GM18873 (cell line): ENCODE data around the gene PGPEP1.
"Not testable (repeated sequence)": the region's sequence is repeated elsewhere in the genome, so short reads cannot be mapped to it uniquely, and the experiment has no call there.

Experiments used
- ATAC-seq: cut with Tn5 transposase; IDR thresholded peaks from one replicate; pipeline ENCODE4 v1.9.1; 2021; ENCODE audit warnings: mild to moderate bottlenecking, moderate library complexity, moderate number of reproducible peaks; ENCODE audit not compliant: unreplicated experiment, low FRiP score

The PGPEP1 gene

DNA sequence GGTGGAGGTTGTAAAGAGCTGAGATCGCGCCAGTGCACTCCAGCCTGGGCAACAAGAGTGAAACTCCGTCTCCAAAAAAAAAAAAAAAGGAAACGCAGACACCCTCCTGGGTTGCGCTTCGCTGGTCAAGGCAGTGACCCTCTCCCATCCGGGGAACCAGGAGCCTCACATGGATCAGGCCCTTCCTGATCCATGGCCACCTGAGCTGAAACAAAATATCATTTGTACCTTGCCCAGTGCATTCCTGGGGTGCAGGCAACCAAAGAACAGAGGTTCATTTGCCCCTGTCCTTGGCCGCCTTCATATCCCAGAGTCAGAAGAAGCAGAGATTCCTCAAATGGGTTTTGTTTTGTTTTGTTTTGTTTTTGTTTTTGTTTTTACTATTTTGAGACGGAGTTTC lies 9.5 kb upstream of the PGPEP1 start:
- no peak for ATAC-seq

- no peak for ATAC-seq
These were observed 7.4 kb upstream of the PGPEP1 start for GRCh38 chr19:18332917-18333530.

DNA sequence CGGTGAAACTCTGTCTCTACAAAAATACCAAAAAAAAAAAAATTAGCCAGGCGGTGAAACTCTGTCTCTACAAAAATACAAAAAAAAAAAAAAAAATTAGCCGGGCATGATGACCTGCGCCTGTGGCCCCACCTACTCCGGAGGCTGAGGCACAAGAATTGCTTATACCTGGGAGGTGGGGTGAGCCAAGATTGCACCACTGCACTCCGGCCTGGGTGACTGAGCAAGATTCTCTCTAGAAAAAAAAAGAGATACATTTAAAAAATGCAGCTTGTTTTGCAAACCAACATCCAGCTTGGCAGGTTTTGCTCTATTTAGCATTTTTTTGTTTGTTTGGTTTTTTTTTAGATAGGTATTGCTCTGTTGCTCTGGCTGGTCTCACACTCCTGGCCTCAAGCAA lies 6.7 kb upstream of the PGPEP1 start:
- no peak for ATAC-seq

- ATAC-seq = no peak
These were observed 4.3 kb upstream of the PGPEP1 start for GRCh38 chr19:18336121-18336520.

GRCh38 chr19:18338541-18338940 lies 1.9 kb upstream of the PGPEP1 start:
- ATAC-seq = no peak

DNA sequence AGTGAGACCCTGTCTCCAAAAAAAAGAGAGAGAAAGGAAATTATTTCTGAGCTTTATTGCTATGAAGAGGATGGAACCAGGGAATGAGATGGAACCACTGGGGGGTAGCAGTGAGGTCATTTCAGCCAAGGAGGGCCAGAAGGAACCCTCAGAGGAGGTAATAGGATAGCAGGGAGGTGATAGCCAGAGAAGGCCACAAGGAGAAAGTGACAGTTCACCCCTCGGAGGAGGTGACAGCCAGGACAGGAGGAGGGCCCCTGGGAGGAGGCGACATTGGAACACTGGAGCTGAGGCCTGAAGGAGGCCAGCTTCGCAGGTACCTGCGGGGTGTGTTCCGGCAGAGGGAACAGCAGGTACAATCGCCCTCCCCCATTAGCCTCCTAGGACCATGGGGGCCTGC lies 675 bp upstream of the PGPEP1 start:
- ATAC-seq = no peak

GRCh38 chr19:18340990-18341868 lies 831 bp downstream of the PGPEP1 start:
- ATAC-seq = no peak

- ATAC-seq = no peak
These were observed 1.8 kb downstream of the PGPEP1 start for GRCh38 chr19:18342090-18342632.

GRCh38 chr19:18344582-18344950 lies 4.2 kb downstream of the PGPEP1 start:
- ATAC-seq = no peak

GRCh38 chr19:18345296-18345695 lies 4.9 kb downstream of the PGPEP1 start:
- no peak for ATAC-seq

DNA sequence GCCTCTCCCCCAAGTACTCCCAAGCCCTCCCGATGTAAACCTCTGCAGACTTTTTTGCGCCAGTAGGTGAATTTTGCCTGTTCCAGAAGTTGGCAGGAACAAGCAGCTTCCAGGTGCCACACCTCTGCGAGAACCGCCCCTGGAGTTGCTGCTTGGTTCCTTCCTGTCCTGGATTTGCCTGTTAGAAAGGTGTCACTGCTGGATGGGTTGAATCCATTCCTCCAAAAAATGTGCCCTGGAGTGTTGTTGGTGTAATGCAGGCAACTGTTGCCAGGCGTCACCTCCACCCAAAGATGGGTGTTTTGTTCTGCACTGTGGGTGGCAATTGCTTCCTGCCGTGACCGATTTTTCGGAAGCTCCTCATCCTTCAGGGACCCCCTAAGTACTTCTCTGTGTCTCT lies 5.7 kb downstream of the PGPEP1 start:
- ATAC-seq = no peak

- ATAC-seq = no peak
These were observed 7.8 kb downstream of the PGPEP1 start for GRCh38 chr19:18348171-18348570.

DNA sequence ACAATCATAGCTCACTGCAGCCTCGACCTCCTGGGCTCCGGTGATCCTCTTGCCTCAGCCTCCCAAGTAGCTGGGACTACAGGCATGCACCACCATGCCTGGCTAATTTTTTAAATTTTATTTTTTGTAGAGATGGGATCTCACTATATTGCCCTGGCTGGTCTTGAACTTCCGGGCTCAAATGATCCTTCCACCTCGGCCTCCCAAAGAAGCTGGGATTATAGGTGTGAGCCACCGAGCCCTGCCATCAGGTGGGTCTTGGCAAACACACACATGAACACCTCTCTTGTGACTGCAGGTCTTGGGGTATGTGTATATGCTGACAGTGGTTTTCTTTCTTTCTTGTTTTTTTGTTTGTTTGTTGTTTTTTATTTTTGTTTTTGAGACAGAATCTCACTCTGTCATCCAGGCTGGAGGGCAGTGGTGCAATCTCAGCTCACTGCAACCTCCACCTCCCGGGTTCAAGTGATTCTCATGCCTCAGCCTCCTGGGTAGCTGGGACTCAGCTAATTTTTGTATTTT lies 8.5 kb downstream of the PGPEP1 start:
- not testable (repeated sequence) for ATAC-seq

- no peak for ATAC-seq
These were observed 9.2 kb downstream of the PGPEP1 start for GRCh38 chr19:18349524-18350128.

- no peak for ATAC-seq
These were observed 10.1 kb downstream of the PGPEP1 start for GRCh38 chr19:18350490-18350889.

DNA sequence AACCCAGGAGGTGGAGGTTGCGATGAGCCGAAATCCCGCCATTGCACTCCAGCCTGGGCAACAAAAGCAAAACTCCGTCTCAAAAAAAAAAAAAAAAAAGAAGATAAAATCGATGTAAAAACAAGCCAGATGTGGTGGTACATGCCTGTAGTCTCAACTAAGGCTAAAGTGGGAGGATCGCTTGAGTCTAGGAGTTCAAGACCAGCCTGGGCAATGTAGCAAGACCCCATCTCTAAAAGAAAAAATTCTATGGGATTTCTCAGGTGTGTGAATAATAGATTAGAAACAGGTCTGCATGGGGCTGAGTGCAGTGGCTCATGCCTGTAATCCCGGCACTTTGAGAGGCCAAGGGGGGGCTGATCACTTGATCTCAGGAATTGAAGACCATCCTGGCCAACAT lies 11.1 kb downstream of the PGPEP1 start:
- ATAC-seq = no peak

DNA sequence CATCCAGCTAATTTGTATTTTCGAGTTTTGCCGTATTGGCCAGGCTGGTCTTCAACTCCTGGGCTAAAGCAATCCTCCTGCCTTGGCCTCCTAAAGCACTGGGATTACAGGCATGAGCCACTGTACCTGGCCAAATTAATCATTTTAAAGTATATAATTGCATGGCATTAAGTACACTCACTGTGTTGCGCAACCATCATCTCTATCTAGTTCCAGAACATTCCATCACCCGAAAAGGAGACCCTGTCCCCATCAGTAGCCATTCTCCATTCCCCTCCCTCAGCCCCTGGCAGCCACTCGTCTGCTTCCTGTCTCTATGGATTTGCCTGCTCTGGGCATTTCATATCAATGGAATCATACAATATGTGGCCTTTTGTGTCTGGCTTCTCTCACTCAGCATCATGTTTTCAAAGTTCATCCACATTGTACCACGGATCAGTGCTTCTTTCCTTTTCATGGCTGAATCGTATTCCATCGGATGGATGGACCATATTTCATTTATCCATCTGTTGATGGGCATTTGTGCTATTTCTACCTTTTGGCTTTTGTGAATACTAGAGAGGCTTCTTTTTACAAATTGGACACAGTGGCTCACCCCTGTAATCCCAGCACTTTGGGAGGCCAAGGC lies 13.1 kb downstream of the PGPEP1 start:
- no peak for ATAC-seq

- ATAC-seq = not testable (repeated sequence)
These were observed 14.3 kb downstream of the PGPEP1 start for GRCh38 chr19:18354743-18355142.

GRCh38 chr19:18357041-18357440 lies 16.6 kb downstream of the PGPEP1 start:
- no peak for ATAC-seq

DNA sequence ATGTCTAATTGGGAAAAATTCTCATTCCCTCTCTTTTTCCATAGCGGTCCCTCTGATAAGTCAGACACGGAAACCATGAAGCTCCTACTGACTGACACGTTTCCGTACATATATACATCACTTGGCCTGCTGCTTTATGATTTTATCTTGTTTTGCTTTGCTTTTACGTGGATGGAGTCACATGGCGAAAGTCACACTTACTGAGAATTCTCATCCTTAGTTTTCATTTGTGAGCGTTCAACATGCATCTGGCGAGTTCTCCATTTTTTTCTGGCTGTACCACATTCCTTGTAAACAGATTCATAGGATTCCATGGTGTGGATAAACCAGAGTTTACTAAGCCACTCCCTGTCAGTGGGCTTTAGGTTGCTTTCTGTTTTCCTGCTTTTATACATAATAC lies 21.2 kb downstream of the PGPEP1 start:
- no peak for ATAC-seq
